HL-60 (cell line): Measurements from ENCODE around the gene KBTBD7.
"Not testable (repeated sequence)": the region's sequence is repeated elsewhere in the genome, so short reads cannot be mapped to it uniquely, and the experiment has no call there.

Experiments
- DNase-seq, 2 experiments: peaks; one replicate each; pipeline ENCODE4 v3.0.0-alpha.2; 2010 to 2020; ENCODE audit warnings: low read depth in 1 of 2, low spot score in 1 of 2
- H3K27ac ChIP-seq: fragments of 250-450 bp; sonication (Bioruptor Pico); replicated peaks from 2 replicates; pipeline ENCODE4 v1.5.1; 2020; ENCODE audit warnings: mild to moderate bottlenecking, moderate library complexity
- H3K27me3 ChIP-seq: fragments of 250-450 bp; sonication (Bioruptor Pico); 2 replicates; pipeline ENCODE4 v1.5.1; 2021; ENCODE audit warnings: mild to moderate bottlenecking, moderate library complexity; ENCODE audit not compliant: insufficient read depth, poor library complexity, severe bottlenecking
- H3K4me3 ChIP-seq: replicated peaks from 2 replicates; pipeline ENCODE4 v1.5.1; 2011; ENCODE audit warnings: mild to moderate bottlenecking, control low read depth, low read length; ENCODE audit not compliant: insufficient read depth
- CTCF ChIP-seq: IDR thresholded peaks from one replicate; pipeline ENCODE4 v1.5.1; 2011; ENCODE audit warnings: low read length, control low read depth, inconsistent platforms; ENCODE audit not compliant: insufficient read depth
- GABPA ChIP-seq: IDR thresholded peaks from 2 replicates; pipeline ENCODE4 v1.6.1; 2012; ENCODE audit warnings: low read depth
- POLR2AphosphoS5 ChIP-seq: IDR thresholded peaks from 2 replicates; pipeline ENCODE4 v1.6.1; 2012; ENCODE audit warnings: low read depth
- REST ChIP-seq: IDR thresholded peaks from 2 replicates; pipeline ENCODE4 v1.6.1; 2012; ENCODE audit warnings: low read depth; ENCODE audit not compliant: insufficient replicate concordance
- SPI1 ChIP-seq: IDR thresholded peaks from 2 replicates; pipeline ENCODE4 v1.6.1; 2012; ENCODE audit warnings: low read depth, mild to moderate bottlenecking, borderline replicate concordance

KBTBD7 gene

DNA sequence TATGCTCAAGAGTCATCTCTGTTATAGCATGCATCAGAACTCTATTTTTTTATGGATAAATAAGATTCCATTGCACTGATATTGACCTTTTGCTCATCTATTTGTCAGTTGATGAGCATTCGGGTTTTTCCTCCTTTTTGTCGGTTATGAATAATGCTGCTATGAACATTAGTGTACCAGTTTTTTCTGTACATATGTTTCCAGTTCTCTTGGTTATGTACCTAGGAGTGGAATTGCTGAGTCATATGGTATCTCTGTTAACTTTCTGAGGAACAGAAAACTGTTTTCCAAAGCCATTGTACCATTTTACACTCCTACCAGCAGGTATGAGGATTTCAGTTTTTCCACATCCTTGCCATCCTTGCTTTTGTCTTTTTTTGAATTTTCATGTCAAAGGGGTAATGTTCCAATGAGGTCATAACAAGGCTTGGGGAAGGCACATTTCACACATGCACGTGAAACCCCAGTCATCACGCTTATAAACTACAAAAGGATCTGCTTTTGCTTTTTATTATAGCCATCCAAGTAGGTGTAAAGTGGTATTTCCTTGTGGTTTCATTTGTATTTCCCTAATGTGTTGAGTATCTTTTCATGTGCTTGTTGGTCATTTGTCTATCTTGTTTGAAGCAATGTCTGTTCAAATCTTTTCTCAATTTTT lies 14.6 kb downstream of the KBTBD7 start:
- no peak overlapping the region for H3K4me3 ChIP-seq
- peak overlapping the region; percentile 7; the same call in 1 of the 2 replicates for H3K27ac ChIP-seq
- no peak for TF ChIP-seq GABPA
- TF ChIP-seq CTCF, result no peak
- no peak for TF ChIP-seq POLR2AphosphoS5
- no peak for TF ChIP-seq SPI1
- no peak for TF ChIP-seq REST
- DNase-seq, result no peak
- no peaks in the 10 kb centered on the region for H3K27me3 ChIP-seq

GRCh38 chr13:41178040-41178439 lies 16.3 kb downstream of the KBTBD7 start:
- H3K27me3 ChIP-seq, result no peaks in the 10 kb centered on the region
- no peak overlapping the region for H3K4me3 ChIP-seq
- peak overlapping the region; percentile 90 for H3K27ac ChIP-seq
- DNase-seq, result peak; percentile 47 to 48
- TF ChIP-seq GABPA (no peak), POLR2AphosphoS5 (no peak), SPI1 (no peak), CTCF (no peak), REST (no peak)

DNA sequence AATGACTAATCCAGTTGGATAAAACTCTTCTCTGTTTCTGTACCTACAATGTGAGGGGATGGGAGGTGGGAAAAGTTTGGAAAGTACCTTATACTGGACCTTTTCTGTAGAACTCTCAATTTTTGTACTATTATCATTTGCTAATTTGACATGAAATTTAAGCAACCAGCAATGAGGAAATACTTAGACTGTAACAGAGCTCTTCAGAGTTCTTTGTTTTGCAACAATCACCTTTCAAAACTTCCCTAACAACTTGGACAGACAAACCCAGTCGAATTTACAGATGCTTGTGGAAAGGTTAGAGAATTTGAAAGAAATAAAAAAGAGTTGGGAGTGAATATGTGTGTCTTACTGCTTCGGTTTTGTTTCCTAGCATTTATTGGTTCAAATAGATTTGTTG lies 16.8 kb downstream of the KBTBD7 start:
- peak; percentile 55 to 66 for DNase-seq
- H3K27ac ChIP-seq, result peak overlapping the region; percentile 90
- no peak overlapping the region for H3K4me3 ChIP-seq
- TF ChIP-seq REST (no peak), SPI1 (peak; percentile 8; the same call in 1 of the 2 replicates)
- H3K27me3 ChIP-seq, result no peaks in the 10 kb centered on the region

GRCh38 chr13:41175576-41175975 lies 18.8 kb downstream of the KBTBD7 start:
- H3K27ac ChIP-seq, H3K4me3 ChIP-seq, DNase-seq, H3K27me3 ChIP-seq: not testable (repeated sequence)
